Measurements from ENCODE around the gene IGFALS.

Gene IGFALS

GRCh38 chr16:1775006-1775845 is 18.3 kb downstream of the IGFALS start:
- no peak for DNase-seq

- no peak for DNase-seq
Observed at GRCh38 chr16:1774448-1774780, 19.1 kb downstream of the IGFALS start.

GRCh38 chr16:1773703-1774447 is 19.6 kb downstream of the IGFALS start:
- no peak for DNase-seq

- DNase-seq: peak; percentile 85
Observed at GRCh38 chr16:1772908-1773702, 20.4 kb downstream of the IGFALS start, which contains the start of gene MRPS34. TSS of gene MRPS34 (minus strand) at chr16:1773134. CDS start at chr16:1773119, 15 bp downstream.

GRCh38 chr16:1772362-1772907 is 21.1 kb downstream of the IGFALS start, which contains the start of gene EME2:
TSS of gene EME2 (plus strand) at chr16:1772810. CDS start at chr16:1773228, 418 bp downstream.
- no peak for DNase-seq

GRCh38 chr16:1771864-1772361 is 21.6 kb downstream of the IGFALS start:
- DNase-seq: no peak

GRCh38 chr16:1771188-1771863 is 22.2 kb downstream of the IGFALS start, which contains the start of gene NME3:
TSS of gene NME3 (minus strand) at chr16:1771543. CDS start at chr16:1771534, 9 bp downstream.
- DNase-seq: no peak

- peak; percentile 71 for DNase-seq
Observed at GRCh38 chr16:1770328-1771187, 22.9 kb downstream of the IGFALS start.

- DNase-seq: no peak
Observed at GRCh38 chr16:1769402-1770300, 23.9 kb downstream of the IGFALS start.

- DNase-seq: no peak
Observed at GRCh38 chr16:1768767-1769401, 24.6 kb downstream of the IGFALS start.

GRCh38 chr16:1768061-1768766 is 25.3 kb downstream of the IGFALS start:
- DNase-seq: no peak

- DNase-seq: no peak
Observed at GRCh38 chr16:1767116-1767994, 26.1 kb downstream of the IGFALS start.

GRCh38 chr16:1766701-1767100 is 26.8 kb downstream of the IGFALS start:
- DNase-seq: no peak

- no peak for DNase-seq
Observed at GRCh38 chr16:1766231-1766630, 27.3 kb downstream of the IGFALS start.

GRCh38 chr16:1765826-1766225 is 27.7 kb downstream of the IGFALS start:
- no peak for DNase-seq

GRCh38 chr16:1764971-1765370 is 28.5 kb downstream of the IGFALS start:
- no peak for DNase-seq
